Renal cortex interstitium (tissue), 11 donors: ENCODE measurements around the gene ZDHHC9. TPM values are rescaled to one million over a fixed set of nuclear protein-coding genes. Genes with fewer than 3 reads are reported as not detected.

Source experiments
- DNase-seq, 11 donors: peaks; one replicate each; pipeline ENCODE4 v3.0.0-alpha.2; 2013; ENCODE audit warnings: low read depth in 9 of 11, low spot score in 4 of 11; ENCODE audit errors: extremely low read depth in 1 of 11
- polyA plus RNA-seq, 3 donors: library from polyadenylated mRNA; unstranded; fragments of 120-200 nt; gene quantifications; one replicate each; pipeline ENCODE4 v1.2.1, GENCODE V29; 2013; ENCODE audit not compliant: insufficient read length in 3 of 3

Gene ZDHHC9
- polyA plus RNA-seq, 3 donors: 45.6 to 49.0 (median 48.7) TPM

DNA sequence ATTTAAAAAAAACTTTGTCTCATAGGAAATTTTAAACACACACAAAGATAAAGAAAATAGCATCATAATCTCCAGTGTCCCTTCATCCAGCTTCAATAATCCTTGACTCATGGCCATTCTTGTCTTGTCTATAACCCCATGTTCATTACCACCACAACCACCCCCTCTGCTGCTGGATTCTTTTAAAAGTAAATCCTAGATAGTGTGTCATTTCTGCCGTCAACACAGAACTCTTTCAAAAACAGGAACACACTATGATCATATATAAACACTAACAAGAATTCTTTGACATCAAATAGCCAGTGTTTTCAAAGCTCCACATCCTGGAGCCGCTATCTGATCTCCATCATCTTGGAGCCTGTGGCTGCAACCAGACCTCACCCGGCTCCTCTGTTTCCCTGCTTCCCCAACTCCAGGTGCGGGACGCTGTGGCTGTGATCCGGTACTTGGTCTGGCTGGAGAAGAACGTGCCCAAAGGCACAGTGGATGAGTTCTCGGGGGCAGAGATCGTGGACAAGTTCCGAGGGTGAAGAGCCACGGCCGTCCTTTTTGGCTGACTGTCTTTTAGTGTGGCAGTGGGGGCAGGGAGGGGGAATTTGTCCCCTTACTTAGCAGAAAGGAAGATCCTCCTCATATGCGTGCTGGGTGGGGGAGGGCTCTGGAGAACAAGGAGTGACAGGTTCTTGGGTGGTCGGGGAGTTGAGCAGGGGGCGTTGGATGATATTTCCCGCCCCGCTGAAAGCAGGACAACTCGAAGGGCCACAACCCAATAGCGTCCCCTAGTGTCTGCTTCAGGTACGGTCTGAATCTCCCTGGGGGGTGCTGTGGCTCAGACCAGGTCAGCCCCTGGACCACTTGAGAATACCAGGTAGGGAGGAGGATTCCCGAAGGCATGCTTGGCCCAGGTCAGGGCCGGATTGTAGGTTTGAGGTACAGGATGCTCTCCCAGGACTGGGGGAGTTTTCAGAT, 89.3 kb downstream of the ZDHHC9 start:
- no peak for DNase-seq

Other genes with a start within 250 kb of the ZDHHC9 start
- 1 to 10 TPM; 5.1 to 6.0 (median 5.3) TPM for gene APLN, start 188.9 kb downstream of the ZDHHC9 start, polyA plus RNA-seq
- 10 to 100 TPM; 77.3 to 87.4 (median 83.6) TPM for gene XPNPEP2, start 104.9 kb downstream of the ZDHHC9 start, polyA plus RNA-seq
- gene SASH3, start 63.9 kb downstream of the ZDHHC9 start, polyA plus RNA-seq: 1 to 10 TPM; 1.5 to 2.5 (median 2.5) TPM
- gene UTP14A, start 62.3 kb upstream of the ZDHHC9 start, polyA plus RNA-seq: 10 to 100 TPM; 25.5 to 29.1 (median 26.9) TPM
- gene BCORL1, start 138.7 kb upstream of the ZDHHC9 start, polyA plus RNA-seq: 10 to 100 TPM; 16.0 to 20.8 (median 17.0) TPM